Measurements from ENCODE around the gene FNBP1L. TPM values are rescaled to one million over a fixed set of nuclear protein-coding genes. Genes with fewer than 3 reads are reported as not detected.
"Not testable (repeated sequence)": the region's sequence is repeated elsewhere in the genome, so short reads cannot be mapped to it uniquely, and the experiment has no call there.

The FNBP1L gene
- total and polyA plus RNA-seq, 2 of the 8 experiments (the other 6 are each of a cell fraction or from before 2014, with no cell fraction given): 48.9 to 95.9 TPM

DNA sequence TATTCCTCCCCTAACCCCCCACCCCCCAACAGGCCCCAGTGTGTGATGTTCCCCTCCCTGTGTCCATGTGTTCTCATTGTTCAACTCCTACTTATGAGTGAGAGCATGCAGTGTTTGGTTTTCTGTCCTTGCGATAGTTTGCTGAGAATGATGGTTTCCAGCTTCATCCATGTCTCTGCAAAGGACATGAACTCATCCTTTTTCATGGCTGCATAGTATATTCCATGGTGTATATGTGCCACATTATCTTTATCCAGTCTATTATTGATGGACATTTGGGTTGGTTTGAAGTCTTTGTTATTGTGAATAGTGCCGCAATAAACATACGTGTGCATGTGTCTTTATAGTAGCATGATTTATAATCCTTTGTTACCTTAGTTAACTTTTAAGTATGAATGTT is 21.3 kb downstream of the FNBP1L start:
- H2BK20ac ChIP-seq (ENCODE audit: low read length); H3K18ac ChIP-seq (ENCODE audit: extremely low read depth, low read length); H4K5ac ChIP-seq (ENCODE audit: insufficient read length, low read depth, low read length); H3K27me3 ChIP-seq (replicated peaks in 1 of 4; ENCODE audit: control insufficient read depth in 3 of 4, extremely low read depth in 1 of 4, insufficient read depth in 3 of 4, low read length in 3 of 4); H4K8ac ChIP-seq (ENCODE audit: extremely low read depth, insufficient read depth, low read length); H2AFZ ChIP-seq (ENCODE audit: low read length); H2BK120ac ChIP-seq (replicated peaks; ENCODE audit: low read depth, low read length); H3K9ac ChIP-seq (replicated peaks in 1 of 4; ENCODE audit: extremely low read depth in 1 of 4, low read depth in 3 of 4, low read length in 3 of 4); FAIRE-seq; H4K91ac ChIP-seq (replicated peaks; ENCODE audit: insufficient read length, low read length); H2AK5ac ChIP-seq (ENCODE audit: low read depth, low read length); H3K27ac ChIP-seq (ENCODE audit: low read depth, low read length); H3K4me3 ChIP-seq (ENCODE audit: extremely low read depth in 1 of 4, insufficient read depth in 2 of 4, low read depth in 3 of 4, low read length in 4 of 4); H3K4me1 ChIP-seq (replicated peaks in 1 of 4; ENCODE audit: control insufficient read depth in 3 of 4, insufficient read depth in 4 of 4, low read length in 3 of 4); H3K4me2 ChIP-seq (ENCODE audit: insufficient read depth in 1 of 2, low read depth in 2 of 2, low read length in 2 of 2); H3K23ac ChIP-seq (ENCODE audit: insufficient read length); H3K23me2 ChIP-seq (ENCODE audit: low read depth, low read length); H3K79me1 ChIP-seq (ENCODE audit: low read depth, low read length); H2BK15ac ChIP-seq (ENCODE audit: low read length); H2BK5ac ChIP-seq (ENCODE audit: low read depth, low read length); DNase-seq (ENCODE audit: low read depth in 1 of 2, low spot score in 2 of 2); H3K14ac ChIP-seq (ENCODE audit: insufficient read length); H2BK12ac ChIP-seq (ENCODE audit: low read depth, low read length); H3K4ac ChIP-seq (replicated peaks; ENCODE audit: insufficient read length, low read depth, low read length); H3K56ac ChIP-seq (replicated peaks; ENCODE audit: insufficient read length, low read depth, low read length); H3K9me3 ChIP-seq (ENCODE audit: insufficient read depth in 2 of 2, low read depth in 1 of 2, low read length in 1 of 2); H3K36me3 ChIP-seq (ENCODE audit: control insufficient read depth in 2 of 4, insufficient read depth in 4 of 4, low read length in 3 of 4): not testable (repeated sequence)
- ChIA-PET CTCF (ENCODE audit: partially characterized antibody) (interaction anchor here (0.6 kb wide), 1 partner anchor 333 kb away, joined by 3 read pairs; no protein-coding TSS in a partner anchor), POLR2A (ENCODE audit: partially characterized antibody) (interaction anchor here (1.3 kb wide), 1 partner anchor 20 kb away, joined by 3 read pairs; no protein-coding TSS in a partner anchor)
- peaks cover 53 to 98% of the 10 kb centered on the region in 2 experiments for H3K79me2 ChIP-seq (ENCODE audit: control insufficient read depth in 1 of 2, insufficient read depth in 2 of 2, low read length in 2 of 2)
- WGBS, 2 experiments (ENCODE audit: extremely low coverage in 1 of 2, insufficient coverage in 1 of 2, insufficient read length in 1 of 2, insufficient replicate concordance in 2 of 2, low coverage in 1 of 2, low lambda C conversion rate in 2 of 2, missing lambda C conversion rate in 1 of 2): 100% methylated on average over 3 of the region's 3 CpGs; no CpG with 5 or more reads in 1 of the 2 experiments
- peaks cover 5 to 15% of the 10 kb centered on the region in 2 experiments for H4K20me1 ChIP-seq (replicated peaks in 1 of 2; ENCODE audit: control insufficient read depth in 1 of 2, insufficient read depth in 2 of 2, low read length in 2 of 2)

All from H1 (cell line).